Non-pigmented ciliary epithelial cell (primary cell): ENCODE results near the gene HSPA9.

ENCODE experiments used
- DNase-seq: peaks from one replicate; pipeline ENCODE4 v3.0.0-alpha.2; 2010; ENCODE audit warnings: low read depth

Gene HSPA9

GRCh38 chr5:138560971-138561370 is 14.2 kb downstream of the HSPA9 start:
- no peak for DNase-seq

DNA sequence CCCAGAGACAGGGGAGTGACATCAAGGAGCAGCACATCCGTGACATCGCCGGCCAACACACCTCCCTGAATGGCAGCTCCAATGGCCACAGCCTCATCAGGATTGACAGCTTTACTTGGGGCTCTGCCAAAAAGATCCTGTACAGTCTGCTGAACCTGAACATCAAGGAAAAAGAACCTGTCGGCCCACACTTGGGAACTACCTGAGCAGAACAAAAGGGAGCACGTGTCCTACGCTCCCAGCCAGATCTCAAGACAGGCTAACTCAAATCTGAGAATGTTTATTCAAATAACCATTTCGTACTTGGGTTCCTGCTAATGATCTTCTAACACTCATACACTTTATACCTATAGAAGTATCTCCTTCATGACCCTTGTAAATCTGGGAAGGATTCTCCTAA is 15.3 kb downstream of the HSPA9 start:
- no peak for DNase-seq

DNA sequence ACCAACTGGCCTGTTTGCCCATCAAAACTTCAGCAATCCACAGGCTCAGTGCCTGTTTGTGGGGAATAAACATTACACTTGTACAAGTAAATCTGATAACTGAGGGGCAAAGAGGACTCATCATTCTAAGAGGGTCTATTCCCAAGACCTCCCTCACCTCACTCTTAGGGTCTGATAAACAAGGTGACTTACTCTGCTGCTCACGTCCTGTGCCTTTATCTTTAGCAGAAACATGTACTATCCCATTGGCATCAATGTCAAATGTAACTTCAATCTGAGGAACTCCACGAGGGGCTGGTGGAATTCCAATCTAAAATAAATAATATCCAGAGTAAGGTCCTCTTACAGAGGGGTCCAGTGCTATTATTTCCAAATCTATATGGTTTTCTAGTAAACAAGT is 17.5 kb downstream of the HSPA9 start:
- no peak for DNase-seq

- no peak for DNase-seq
These were observed 21.1 kb downstream of the HSPA9 start for GRCh38 chr5:138554143-138554542.

- DNase-seq: no peak
These were observed 21.6 kb downstream of the HSPA9 start for GRCh38 chr5:138553437-138554095.

- DNase-seq: no peak
These were observed 22.5 kb downstream of the HSPA9 start for GRCh38 chr5:138552657-138553056.

DNA sequence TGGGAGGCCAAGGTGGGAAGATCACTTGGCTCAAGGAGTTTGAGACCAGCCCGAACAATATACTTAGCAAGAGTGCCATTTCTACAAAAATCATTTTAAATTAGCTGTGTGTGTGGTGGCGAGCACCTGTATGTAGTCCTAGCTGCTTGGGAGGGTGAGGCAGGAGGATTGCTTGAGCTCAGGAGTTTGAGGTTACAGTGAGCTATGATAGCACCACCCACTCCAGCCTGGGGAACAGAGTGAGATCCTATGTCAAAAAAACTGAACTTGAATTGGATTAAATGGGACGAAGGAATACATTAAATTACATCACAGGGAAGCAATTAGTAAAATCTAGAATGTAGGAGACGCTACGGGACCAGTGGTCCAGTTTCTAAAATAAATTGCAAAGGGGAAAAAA is 25.8 kb downstream of the HSPA9 start:
- no peak for DNase-seq

DNA sequence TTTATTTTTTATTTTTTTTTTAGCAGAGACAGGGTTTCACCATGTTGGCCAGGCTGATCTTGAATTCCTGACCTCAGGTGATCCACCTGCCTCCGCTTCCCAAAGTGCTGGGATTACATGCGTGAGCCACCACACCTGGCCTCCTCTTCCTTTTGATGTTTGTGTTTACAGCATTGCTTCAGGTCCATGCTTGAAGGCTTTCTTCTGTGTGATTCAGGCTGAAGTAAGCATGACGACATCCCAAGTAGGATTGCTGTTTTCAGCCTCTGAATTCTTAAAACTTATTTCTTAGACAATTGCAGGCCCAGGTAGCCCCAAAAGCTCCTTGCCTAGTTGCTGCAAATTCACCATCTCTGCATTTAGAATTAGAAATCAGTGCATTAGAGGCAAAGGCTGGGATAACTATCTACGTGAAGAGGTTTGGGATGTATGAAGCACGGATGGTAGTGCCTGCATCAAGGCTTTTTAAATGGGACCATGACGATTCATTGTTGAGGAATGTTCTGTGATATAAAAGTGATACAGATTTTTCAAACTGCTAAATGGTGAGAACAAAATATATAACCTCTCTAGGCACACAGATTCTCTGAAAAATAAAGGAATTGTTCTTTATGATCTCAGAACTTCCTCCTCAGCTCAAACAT is 29.2 kb downstream of the HSPA9 start:
- no peak for DNase-seq

- DNase-seq: no peak
These were observed 30.7 kb downstream of the HSPA9 start for GRCh38 chr5:138544181-138545134.

DNA sequence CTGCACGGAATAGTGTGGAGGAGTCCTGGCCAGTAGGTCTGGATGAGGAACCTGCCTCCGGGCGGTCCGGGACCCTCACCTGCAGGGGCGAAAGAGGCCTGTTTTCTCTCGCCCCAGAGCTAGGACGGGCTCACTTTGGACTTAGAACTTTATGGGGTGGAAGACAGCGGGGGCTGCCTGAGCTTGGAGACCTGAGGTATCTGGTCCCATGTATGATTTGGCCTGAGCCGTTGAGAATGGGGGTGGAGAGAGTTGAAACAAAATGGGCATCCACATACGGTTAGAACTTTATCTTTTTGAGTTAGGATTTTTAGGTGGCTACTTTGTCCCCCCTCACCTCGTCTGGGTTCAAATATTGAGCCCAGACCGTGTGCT is 31.5 kb downstream of the HSPA9 start:
- no peak for DNase-seq

DNA sequence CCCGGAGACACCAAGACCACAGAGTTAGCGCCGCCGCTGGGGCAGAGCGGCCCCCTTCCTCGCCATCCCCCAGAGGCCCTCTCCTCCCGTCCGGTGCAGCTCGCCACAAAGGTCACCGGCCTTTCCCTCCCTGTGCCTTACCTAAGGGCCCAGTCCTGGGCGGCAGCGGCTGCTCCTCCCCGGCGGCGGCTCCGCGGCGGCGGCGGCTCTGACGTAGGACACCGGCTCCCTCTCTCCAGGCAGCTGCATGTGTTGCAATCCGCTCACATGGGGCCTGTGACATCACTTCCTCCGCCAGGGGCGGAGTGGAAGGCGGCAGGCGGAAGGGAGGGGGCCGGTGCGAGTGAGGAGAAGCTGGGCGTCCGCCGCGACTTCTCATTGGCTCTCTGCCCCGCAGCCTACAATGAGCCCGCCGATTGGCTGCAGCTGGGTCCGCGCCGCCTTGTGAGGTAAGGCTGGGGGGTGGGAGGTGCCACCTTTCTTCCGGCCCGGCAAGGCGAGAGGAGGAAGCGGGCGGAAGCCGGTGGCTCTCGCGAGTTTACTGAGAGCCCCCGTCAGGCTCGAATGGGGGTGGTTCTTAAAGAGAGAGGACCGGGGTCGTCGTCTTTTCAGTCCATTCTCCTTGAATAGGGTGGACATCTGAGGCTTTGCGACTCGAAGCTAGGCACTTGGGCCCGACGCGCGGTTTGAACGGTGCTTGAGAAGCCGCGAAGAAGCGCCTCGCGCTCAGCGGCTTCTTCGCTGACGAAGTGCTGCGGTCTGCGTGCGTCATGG is 32.1 kb downstream of the HSPA9 start, which contains the start of gene ETF1:
Gene ETF1, minus strand, starts transcription at position 281 of the 774 bp plus-strand sequence. CDS start 318 bp downstream, outside the sequence.
- DNase-seq: peak; percentile 97

GRCh38 chr5:138542180-138542955 is 32.8 kb downstream of the HSPA9 start:
- DNase-seq: no peak

GRCh38 chr5:138541511-138542179 is 33.6 kb downstream of the HSPA9 start:
- DNase-seq: no peak

DNA sequence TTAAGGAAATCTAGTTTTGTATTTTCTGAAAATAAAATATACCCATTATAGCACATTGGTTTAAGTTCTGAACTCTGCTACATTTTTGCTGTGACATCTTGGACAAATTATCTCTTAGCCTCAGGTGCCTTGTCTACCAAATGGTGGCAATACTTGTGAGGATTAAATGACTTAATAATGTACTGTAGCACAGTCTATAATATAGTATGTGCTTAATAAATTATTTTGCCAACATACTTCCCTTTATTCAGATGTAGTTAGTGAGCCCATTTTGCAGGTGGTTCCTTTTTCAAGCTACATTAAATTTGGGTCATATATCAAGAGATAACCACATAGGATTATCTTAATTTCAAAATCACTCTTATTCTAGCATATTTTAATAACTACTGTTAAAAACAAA is 35.4 kb downstream of the HSPA9 start:
- no peak for DNase-seq

- no peak for DNase-seq
These were observed 36.1 kb downstream of the HSPA9 start for GRCh38 chr5:138538943-138539627.

DNA sequence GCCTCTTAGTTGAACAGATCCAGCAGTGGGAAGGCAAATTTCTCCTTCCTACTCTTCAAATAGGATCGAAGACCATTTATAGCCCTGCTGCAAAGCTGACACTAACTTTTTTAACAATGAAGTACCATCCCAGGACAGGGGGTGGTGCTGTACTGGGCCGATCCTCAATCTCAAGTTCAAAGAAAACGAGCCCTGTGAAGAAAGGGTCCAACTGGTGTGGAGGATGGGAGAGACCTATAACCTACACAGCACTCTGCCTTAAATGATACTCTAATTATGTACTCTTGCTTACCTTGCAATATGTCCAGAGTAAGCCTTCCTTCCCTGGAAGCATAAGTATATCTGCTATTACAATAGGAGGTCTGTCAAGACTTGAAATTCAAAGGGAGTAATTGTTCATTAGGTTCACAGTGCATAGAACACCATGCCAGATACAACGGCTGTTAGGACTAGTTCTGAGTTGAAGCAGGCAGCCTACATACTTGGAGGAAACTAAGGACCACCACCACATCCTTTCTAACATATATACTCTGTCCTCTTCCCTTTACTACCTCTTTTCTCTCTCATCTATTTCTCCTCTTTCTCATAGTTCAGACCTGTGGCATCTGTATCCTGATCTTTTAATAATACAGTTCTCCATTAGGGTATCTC is 38.4 kb downstream of the HSPA9 start:
- no peak for DNase-seq

GRCh38 chr5:138536215-138536614 is 39.0 kb downstream of the HSPA9 start:
- DNase-seq: no peak

DNA sequence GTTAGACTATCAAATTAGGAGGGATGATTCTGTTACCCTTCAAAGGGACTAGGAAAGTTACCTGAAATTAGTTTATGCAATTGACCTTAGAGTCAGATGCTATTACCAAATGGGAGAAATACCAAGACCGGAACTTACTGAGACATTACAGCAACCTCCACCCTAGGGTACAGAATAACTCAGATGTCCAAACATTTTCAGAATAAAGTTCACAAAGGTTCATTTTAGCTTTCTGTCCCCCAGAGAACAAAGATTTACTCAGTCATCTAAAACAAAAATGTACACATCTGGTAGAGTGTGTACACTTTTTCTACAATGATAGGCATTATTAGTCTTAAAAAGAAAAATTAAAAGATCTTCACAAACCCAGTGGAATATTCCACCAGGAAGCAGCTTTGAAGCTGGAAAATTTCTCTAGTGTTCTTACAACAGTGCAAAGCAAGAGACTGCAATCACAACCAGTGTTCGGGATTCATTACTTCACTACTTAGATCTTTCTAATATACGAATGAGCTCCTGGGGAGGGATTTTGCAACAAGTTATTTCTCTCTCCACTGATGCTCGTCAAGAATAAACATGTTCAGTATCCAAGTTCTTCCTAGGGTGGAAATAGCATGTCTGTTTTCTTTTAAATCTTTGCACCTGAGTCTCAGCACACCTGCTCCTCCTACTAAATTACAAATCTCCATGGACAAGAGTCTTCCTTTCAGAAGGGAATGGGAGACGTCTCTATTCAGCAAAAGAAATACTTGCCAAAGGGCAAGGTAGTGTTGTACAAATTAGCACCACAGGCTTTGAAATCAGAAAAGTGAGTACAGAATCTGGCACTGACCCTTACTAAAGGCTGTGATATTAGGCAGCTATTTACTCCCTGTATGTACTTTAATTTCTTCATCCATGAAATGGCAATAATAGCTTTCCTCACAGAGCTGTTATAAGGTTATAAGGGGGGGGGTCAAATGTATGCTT is 40.9 kb downstream of the HSPA9 start:
- no peak for DNase-seq
